K562 (cell line): ENCODE results near the gene TRAF3IP1.

Source experiments
- CTCF ChIP-seq, 3 experiments: IDR thresholded peaks in 2 of 3; conservative IDR thresholded peaks in 1 of 3; 2 replicates each; pipeline ENCODE4 v1.5.1; 2011 to 2012; ENCODE audit warnings: low read length in 3 of 3, mild to moderate bottlenecking in 3 of 3, control low read depth in 2 of 3, improper control_type of control experiment in 1 of 3, inconsistent platforms in 1 of 3, low read depth in 1 of 3, mixed read lengths in 1 of 3, moderate library complexity in 1 of 3; ENCODE audit not compliant: insufficient read depth in 2 of 3
- E2F6 ChIP-seq, 2 experiments: IDR thresholded peaks; 2 replicates each; pipeline ENCODE4 v1.6.1; 2011; ENCODE audit warnings: borderline replicate concordance in 1 of 2, control low read depth in 1 of 2, low read depth in 1 of 2, low read length in 1 of 2, mild to moderate bottlenecking in 1 of 2, mixed read lengths in 1 of 2, moderate library complexity in 1 of 2; ENCODE audit not compliant: insufficient read depth in 1 of 2, insufficient read length in 1 of 2, poor library complexity in 1 of 2, severe bottlenecking in 1 of 2; ENCODE audit errors: extremely low read depth in 1 of 2
- ETV6 ChIP-seq, 3 experiments: fragments of 150-350 bp in 1 of 3; sonication (generic) in 1 of 3; formaldehyde crosslinking in 1 of 3; IDR thresholded peaks; 2 replicates each; pipeline versions ENCODE4 v1.6.1 to v1.8.0; 2014 to 2022; ENCODE audit warnings: borderline replicate concordance in 2 of 3, low read depth in 2 of 3, antibody characterized with exemption in 1 of 3, low read length in 1 of 3, mild to moderate bottlenecking in 1 of 3, missing genetic modification reagents in 1 of 3
- FOXA1 ChIP-seq: fragments of 450-650 bp; IDR thresholded peaks from 2 replicates; pipeline ENCODE4 v1.6.1; 2016; ENCODE audit warnings: mild to moderate bottlenecking, borderline replicate concordance
- MGA ChIP-seq: fragments of 450-650 bp; IDR thresholded peaks from 2 replicates; pipeline ENCODE4 v1.6.1; 2016; ENCODE audit warnings: mild to moderate bottlenecking, moderate library complexity
- MXI1 ChIP-seq: IDR thresholded peaks from 2 replicates; pipeline ENCODE4 v1.6.1; 2011; ENCODE audit warnings: low read depth, mild to moderate bottlenecking, improper control_type of control experiment, low read length
- POLR2A ChIP-seq: fragments of 450-650 bp; conservative IDR thresholded peaks from 2 replicates; pipeline ENCODE4 v1.6.1; 2016
- RNF2 ChIP-seq: sonication (generic); IDR thresholded peaks from 2 replicates; pipeline ENCODE4 v1.6.1; 2016
- TEAD4 ChIP-seq, 2 experiments: sonication (generic) in 1 of 2; formaldehyde crosslinking in 1 of 2; IDR thresholded peaks; 2 replicates each; pipeline versions ENCODE4 v1.6.1 to v1.8.0; 2012 to 2022; ENCODE audit warnings: borderline replicate concordance in 1 of 2, inconsistent platforms in 1 of 2, low read length in 1 of 2, mild to moderate bottlenecking in 1 of 2, missing genetic modification reagents in 1 of 2
- ZFP91 ChIP-seq: sonication (generic); formaldehyde crosslinking; IDR thresholded peaks from 2 replicates; pipeline ENCODE4 v1.8.0; 2022; ENCODE audit warnings: mild to moderate bottlenecking, missing genetic modification reagents
- ZNF561 ChIP-seq: fragments of 450-650 bp; formaldehyde crosslinking; conservative IDR thresholded peaks from 2 replicates; pipeline ENCODE4 v1.4.0; 2020; ENCODE audit warnings: mild to moderate bottlenecking, moderate library complexity
- ZNF695 ChIP-seq: fragments of 450-650 bp; formaldehyde crosslinking; IDR thresholded peaks from 2 replicates; pipeline ENCODE4 v1.4.0; 2020; ENCODE audit warnings: mild to moderate bottlenecking, moderate library complexity

- TF ChIP-seq FOXA1: no peak
- TF ChIP-seq ZNF561 (CRISPR knock-in tag): no peak
- TF ChIP-seq MGA: no peak
- no peak for TF ChIP-seq POLR2A
- no peak for TF ChIP-seq CTCF (IDR thresholded peaks at IDR 0.05 in 2 of 3, conservative IDR thresholded peaks at IDR 0.05 in 1 of 3; ENCODE audit: insufficient read depth in 2 of 3, low read depth in 1 of 3, low read length in 3 of 3)
- no peak for TF ChIP-seq ZNF695 (CRISPR knock-in tag)
- no peak for TF ChIP-seq MXI1
- TF ChIP-seq E2F6 (IDR thresholded peaks at IDR 0.05; ENCODE audit: borderline replicate concordance in 1 of 2, extremely low read depth in 1 of 2, insufficient read depth in 1 of 2, insufficient read length in 1 of 2, low read depth in 1 of 2, low read length in 1 of 2, poor library complexity in 1 of 2, severe bottlenecking in 1 of 2): no peak
- no peak for TF ChIP-seq ZFP91 (CRISPR knock-in tag)
- TF ChIP-seq ETV6 (IDR thresholded peaks at IDR 0.05; ENCODE audit: borderline replicate concordance in 1 of 2, low read depth in 2 of 2, low read length in 1 of 2): no peak
- no peak for TF ChIP-seq ETV6 (CRISPR knock-in tag; IDR thresholded peaks at IDR 0.05; ENCODE audit: borderline replicate concordance)
- no peak for TF ChIP-seq TEAD4 (IDR thresholded peaks at IDR 0.05; ENCODE audit: low read length)
- TF ChIP-seq TEAD4 (CRISPR knock-in tag; IDR thresholded peaks at IDR 0.05; ENCODE audit: borderline replicate concordance): no peak
- no peak for TF ChIP-seq RNF2
These were observed 95.6 kb downstream of the TRAF3IP1 start for GRCh38 chr2:238415893-238416292.
